ENCODE results near the gene C1orf185. TPM values are rescaled to one million over a fixed set of nuclear protein-coding genes. Genes with fewer than 3 reads are reported as not detected.
A peak's percentile ranks its signal among the peaks of the same experiment; 100 is the strongest.

The C1orf185 gene
- total RNA-seq, 1 donor = not detected

DNA sequence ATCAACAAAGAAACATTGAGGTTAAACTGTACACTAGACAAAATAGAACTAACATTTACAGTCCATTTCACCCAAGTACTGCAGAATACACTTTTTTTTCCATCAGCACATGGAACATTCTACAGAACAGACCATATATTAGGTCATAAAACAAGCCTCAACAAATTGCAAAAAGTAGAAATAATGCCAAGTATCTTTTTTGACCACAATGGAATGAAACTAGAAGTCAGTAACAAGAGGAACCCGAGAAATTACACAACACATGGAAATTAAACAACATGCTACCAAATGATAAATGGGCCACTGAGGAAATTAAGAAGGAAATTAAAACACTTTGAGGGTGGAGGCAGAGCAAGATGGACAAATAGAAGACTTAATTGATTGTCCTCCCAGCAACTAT, 8.4 kb upstream of the C1orf185 start:
- TF ChIP-seq CTCF (IDR thresholded peaks at IDR 0.05; ENCODE audit: insufficient read depth, low read length) = no peak
- DNase-seq (ENCODE audit: low read depth) = peak; percentile 25
- no peak overlapping the region for H3K4me3 ChIP-seq (ENCODE audit: low read depth, low read length)

DNA sequence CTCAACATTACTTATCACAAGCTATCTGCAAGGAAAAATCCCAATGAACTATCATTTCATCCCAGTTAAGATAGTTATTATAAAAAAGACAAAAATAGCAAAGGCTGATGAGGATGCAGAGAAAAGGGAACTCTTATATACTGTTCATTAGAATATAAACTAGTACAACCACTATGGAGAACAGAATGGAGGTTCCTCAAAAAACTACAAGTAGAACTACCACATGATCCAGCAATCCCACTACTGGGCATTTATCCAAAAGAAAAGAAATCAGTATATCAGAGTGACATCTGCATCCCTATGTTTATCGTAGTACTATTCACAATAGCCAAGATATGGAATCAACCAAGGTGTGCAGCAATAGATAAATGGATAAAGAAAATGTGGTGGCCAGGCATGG, 4.9 kb upstream of the C1orf185 start:
- no peak for DNase-seq (ENCODE audit: low read depth)
- TF ChIP-seq CTCF (IDR thresholded peaks at IDR 0.05; ENCODE audit: insufficient read depth, low read length) = no peak

GRCh38 chr1:51100264-51100880, 1.7 kb upstream of the C1orf185 start:
- TF ChIP-seq CTCF (IDR thresholded peaks at IDR 0.05; ENCODE audit: insufficient read depth, low read length) = no peak
- no peak for DNase-seq (ENCODE audit: low read depth)
- no peak overlapping the region for H3K4me3 ChIP-seq (ENCODE audit: low read depth, low read length)

More for the DNA sequence above, 4.9 kb upstream of the C1orf185 start:
- H3K4me3 ChIP-seq (ENCODE audit: low read depth, low read length) = no peak overlapping the region

DNA sequence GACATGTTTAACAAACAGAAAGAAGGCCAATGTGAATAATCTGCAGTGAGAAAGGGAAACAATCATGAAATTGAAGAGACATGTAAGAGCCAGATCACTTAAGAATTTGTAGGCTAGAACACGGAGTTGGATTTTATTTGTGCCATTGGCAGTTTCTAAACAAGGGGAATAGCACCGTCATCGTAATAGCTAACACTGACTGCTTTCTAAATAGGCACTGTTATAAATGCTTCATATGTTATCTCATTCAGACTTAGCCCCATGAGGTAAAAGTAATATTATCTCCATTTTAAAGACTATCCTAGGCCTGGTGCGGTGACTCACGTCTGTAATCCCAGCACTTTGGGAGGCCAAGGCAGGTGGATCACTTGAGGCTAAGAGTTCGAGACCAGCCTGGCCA, 12.1 kb downstream of the C1orf185 start:
- DNase-seq (ENCODE audit: low read depth) = no peak
- no peak for TF ChIP-seq CTCF (IDR thresholded peaks at IDR 0.05; ENCODE audit: insufficient read depth, low read length)
- H3K4me3 ChIP-seq (ENCODE audit: low read depth, low read length) = no peak overlapping the region

DNA sequence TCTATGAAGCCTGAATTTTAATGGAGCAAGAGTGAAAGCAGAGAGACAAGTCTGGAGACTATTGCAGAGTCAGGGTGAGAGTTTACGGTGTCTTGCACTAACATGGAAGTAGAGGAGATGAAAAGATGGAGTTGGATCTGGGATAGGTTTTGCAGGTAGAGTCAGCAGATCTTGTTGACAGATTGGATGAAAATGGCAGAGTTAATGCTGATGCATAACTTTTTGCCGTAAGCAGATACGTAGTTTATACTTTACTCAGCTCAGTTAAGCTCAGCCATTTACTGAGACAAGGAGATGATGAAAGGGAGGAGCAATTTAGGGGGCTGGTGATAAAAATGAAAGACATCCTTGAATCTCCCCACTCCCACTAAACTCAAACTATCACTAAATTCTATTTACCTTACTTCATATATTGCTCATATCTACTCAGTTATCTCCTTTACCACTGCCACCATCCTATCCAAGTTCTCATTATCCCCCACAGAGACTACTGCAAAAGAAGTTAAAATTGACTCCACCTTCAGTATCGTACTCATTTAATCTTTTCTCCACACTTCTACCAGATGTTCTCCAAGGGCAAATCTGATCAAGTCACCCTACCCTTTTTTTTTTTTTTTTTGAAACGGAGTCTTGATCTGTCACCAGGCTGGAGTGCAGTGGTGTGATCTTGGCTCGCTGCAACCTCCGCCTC, 13.8 kb downstream of the C1orf185 start:
- no peak overlapping the region for H3K4me3 ChIP-seq (ENCODE audit: low read depth, low read length)
- no peak for TF ChIP-seq CTCF (IDR thresholded peaks at IDR 0.05; ENCODE audit: insufficient read depth, low read length)
- peak; percentile 4 for DNase-seq (ENCODE audit: low read depth)

GRCh38 chr1:51119331-51119730, 17.3 kb downstream of the C1orf185 start:
- peak; percentile 4 for DNase-seq (ENCODE audit: low read depth)
- TF ChIP-seq CTCF (IDR thresholded peaks at IDR 0.05; ENCODE audit: insufficient read depth, low read length) = no peak
- H3K4me3 ChIP-seq (ENCODE audit: low read depth, low read length) = no peak overlapping the region
